KBM-7 (cell line): ENCODE measurements around the gene NTF3.
"Not testable (repeated sequence)": the region's sequence is repeated elsewhere in the genome, so short reads cannot be mapped to it uniquely, and the experiment has no call there.

Experiments used
- DNase-seq: peaks from one replicate; pipeline ENCODE4 v3.0.0-alpha.2; 2015
- in situ Hi-C: fragments of 300-500 bp; cut with MboI; formaldehyde crosslinking; loops from 2 replicates; pipeline ENCODE4 v1.14.3; 2020; ENCODE audit warnings: low sequenced_read_pairs, low pct_unique_long_range_greater_than_20kb, mixed read lengths

NTF3 gene

GRCh38 chr12:5521456-5522325 lies 89.8 kb downstream of the NTF3 start:
- in situ Hi-C loops = no loop called here
- DNase-seq = no peak

GRCh38 chr12:5522432-5523335 lies 90.8 kb downstream of the NTF3 start:
- no peak for DNase-seq
- in situ Hi-C loops = no loop called here

GRCh38 chr12:5523396-5524115 lies 91.6 kb downstream of the NTF3 start:
- in situ Hi-C loops = no loop called here
- DNase-seq = no peak

- in situ Hi-C loops = no loop called here
These were observed 92.3 kb downstream of the NTF3 start for GRCh38 chr12:5524116-5524768.

GRCh38 chr12:5524769-5525436 lies 93.0 kb downstream of the NTF3 start:
- DNase-seq = no peak
- in situ Hi-C loops = no loop called here

More at GRCh38 chr12:5524116-5524768, 92.3 kb downstream of the NTF3 start:
- DNase-seq = no peak

- in situ Hi-C loops = no loop called here
- DNase-seq = no peak
These were observed 94.0 kb downstream of the NTF3 start for GRCh38 chr12:5525783-5526367.

GRCh38 chr12:5533368-5533767 lies 101.5 kb downstream of the NTF3 start:
- no peak for DNase-seq
- in situ Hi-C loops = no loop called here

- in situ Hi-C loops = no loop called here
- no peak for DNase-seq
These were observed 102.7 kb downstream of the NTF3 start for GRCh38 chr12:5534426-5535199.

- DNase-seq = no peak
- in situ Hi-C loops = no loop called here
These were observed 103.6 kb downstream of the NTF3 start for GRCh38 chr12:5535541-5535940.

- DNase-seq, in situ Hi-C loops: not testable (repeated sequence)
These were observed 105.2 kb downstream of the NTF3 start for GRCh38 chr12:5537026-5537615.

GRCh38 chr12:5537771-5538170 lies 105.9 kb downstream of the NTF3 start:
- in situ Hi-C loops = no loop called here
- DNase-seq = no peak
